GM21515 (cell line): ENCODE data around the gene SHISA3.
"Not testable (repeated sequence)": the region's sequence is repeated elsewhere in the genome, so short reads cannot be mapped to it uniquely, and the experiment has no call there.

Source experiments
- ATAC-seq: cut with Tn5 transposase; IDR thresholded peaks from one replicate; pipeline ENCODE4 v1.9.1; 2021; ENCODE audit not compliant: unreplicated experiment

The SHISA3 gene

GRCh38 chr4:42396752-42397634, at the start of gene SHISA3:
SHISA3 (plus strand) TSS chr4:42397488; CDS start chr4:42398057, 569 bp downstream.
- peak; percentile 44 for ATAC-seq

GRCh38 chr4:42348247-42348646, 49.0 kb upstream of the SHISA3 start:
- no peak for ATAC-seq

GRCh38 chr4:42348692-42349091, 48.6 kb upstream of the SHISA3 start:
- ATAC-seq: no peak

GRCh38 chr4:42350611-42351182, 46.6 kb upstream of the SHISA3 start:
- peak; percentile 51 for ATAC-seq

- ATAC-seq: no peak
Measured at GRCh38 chr4:42352049-42352448, 45.2 kb upstream of the SHISA3 start.

- no peak for ATAC-seq
Measured at GRCh38 chr4:42357325-42357724, 40.0 kb upstream of the SHISA3 start.

- ATAC-seq: no peak
Measured at GRCh38 chr4:42359711-42360110, 37.6 kb upstream of the SHISA3 start.

- ATAC-seq: no peak
Measured at GRCh38 chr4:42360256-42360669, 37.0 kb upstream of the SHISA3 start.

- ATAC-seq: no peak
Measured at GRCh38 chr4:42361456-42361855, 35.8 kb upstream of the SHISA3 start.

- no peak for ATAC-seq
Measured at GRCh38 chr4:42362591-42362990, 34.7 kb upstream of the SHISA3 start.

- ATAC-seq: no peak
Measured at GRCh38 chr4:42363614-42364013, 33.7 kb upstream of the SHISA3 start.

- ATAC-seq: no peak
Measured at GRCh38 chr4:42364266-42365053, 32.8 kb upstream of the SHISA3 start.

GRCh38 chr4:42366959-42367358, 30.3 kb upstream of the SHISA3 start:
- no peak for ATAC-seq

- no peak for ATAC-seq
Measured at GRCh38 chr4:42369489-42369888, 27.8 kb upstream of the SHISA3 start.

GRCh38 chr4:42371305-42372252, 25.7 kb upstream of the SHISA3 start:
- peak; percentile 83 for ATAC-seq

- ATAC-seq: not testable (repeated sequence)
Measured at GRCh38 chr4:42372303-42372702, 25.0 kb upstream of the SHISA3 start.

GRCh38 chr4:42377497-42377896, 19.8 kb upstream of the SHISA3 start:
- ATAC-seq: no peak

- ATAC-seq: no peak
Measured at GRCh38 chr4:42381666-42382065, 15.6 kb upstream of the SHISA3 start.

- ATAC-seq: no peak
Measured at GRCh38 chr4:42385516-42385915, 11.8 kb upstream of the SHISA3 start.

GRCh38 chr4:42390622-42391354, 6.5 kb upstream of the SHISA3 start:
- no peak for ATAC-seq
